Amygdala (tissue), 56 donors: ENCODE measurements around the gene RAPGEF1.
A peak's percentile ranks its signal among the peaks of the same experiment; 100 is the strongest.

ENCODE experiments used
- DNase-seq, 56 donors: peaks; one replicate each; lab custom pipeline; 2025; lab: John Stamatoyannopoulos, UW

Gene RAPGEF1

GRCh38 chr9:131579789-131580211 is 160.1 kb downstream of the RAPGEF1 start:
- peak in 28 of 56 donors; percentile 7 to 56 (median 32) for DNase-seq

GRCh38 chr9:131578731-131579504 is 161.0 kb downstream of the RAPGEF1 start:
- peak in 21 of 56 donors; percentile 8 to 60 (median 32) for DNase-seq

DNA sequence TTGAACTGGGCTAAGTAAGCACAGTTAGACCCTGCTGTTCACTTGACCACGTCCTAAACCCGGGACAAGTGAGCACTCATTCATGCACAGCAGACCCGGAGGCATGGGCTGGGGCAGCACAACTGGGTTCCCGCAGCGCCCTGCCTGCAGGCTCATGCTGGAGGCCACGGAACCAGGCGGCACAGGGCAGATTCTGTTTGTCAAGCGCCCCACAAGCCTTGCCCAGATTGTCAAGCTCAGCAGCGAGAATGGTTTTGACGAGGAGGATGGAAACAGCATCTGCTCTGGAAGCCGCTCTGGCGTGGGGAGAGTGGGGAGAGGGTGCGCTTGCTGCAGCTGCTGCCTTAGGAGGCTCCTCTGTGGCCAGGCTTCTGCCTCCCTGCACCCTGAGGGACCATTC is 161.9 kb downstream of the RAPGEF1 start:
- peak in 2 of 56 donors; percentile 7 to 11 for DNase-seq

- DNase-seq, result no peak
These were observed 162.6 kb downstream of the RAPGEF1 start for GRCh38 chr9:131577005-131578000.

GRCh38 chr9:131575946-131576853 is 163.7 kb downstream of the RAPGEF1 start:
- DNase-seq, result no peak

- DNase-seq, result no peak
These were observed 164.9 kb downstream of the RAPGEF1 start for GRCh38 chr9:131574730-131575640.

GRCh38 chr9:131567910-131568309 is 172.0 kb downstream of the RAPGEF1 start:
- DNase-seq, result no peak

DNA sequence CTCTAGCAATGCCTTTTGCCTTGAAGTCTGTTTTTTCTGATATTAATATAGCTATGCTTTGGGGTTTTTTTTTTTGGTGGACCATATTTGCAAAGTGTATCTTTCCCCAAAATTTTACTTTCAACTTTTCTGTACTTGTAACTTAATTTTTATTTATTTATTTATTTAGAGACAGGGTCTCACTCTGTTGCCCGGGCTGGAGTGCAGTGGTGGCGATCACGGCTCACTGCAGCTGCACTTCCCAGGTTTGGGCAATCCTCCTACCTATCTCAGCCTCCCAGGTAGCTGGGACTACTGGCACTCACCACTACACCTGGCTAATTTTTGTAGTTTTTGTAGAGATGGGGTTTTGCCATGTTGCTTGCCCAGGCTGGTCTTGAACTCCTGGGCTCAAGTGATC is 173.7 kb downstream of the RAPGEF1 start:
- DNase-seq, result no peak

DNA sequence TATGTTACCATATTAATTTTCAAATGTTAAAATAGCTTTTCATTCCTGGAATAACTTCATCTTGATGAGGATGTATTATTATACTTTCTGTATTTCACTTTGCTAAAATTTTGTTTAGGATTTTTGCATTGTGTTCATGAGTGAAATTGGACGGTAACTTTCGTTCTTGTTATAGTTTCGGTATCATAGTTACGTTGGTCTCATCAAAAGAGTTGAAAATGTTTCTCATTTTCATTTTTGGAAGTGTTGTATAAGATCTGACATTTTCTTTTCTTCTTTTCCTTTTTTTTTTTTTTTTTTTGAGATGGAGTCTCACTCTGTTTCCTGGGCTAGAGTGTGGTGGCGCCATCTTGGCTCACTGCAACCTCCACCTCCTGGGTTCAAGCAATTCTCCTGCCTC is 174.5 kb downstream of the RAPGEF1 start:
- no peak for DNase-seq

GRCh38 chr9:131562032-131562959 is 177.6 kb downstream of the RAPGEF1 start:
- DNase-seq, result no peak

- DNase-seq, result no peak
These were observed 180.4 kb downstream of the RAPGEF1 start for GRCh38 chr9:131559421-131560000.

DNA sequence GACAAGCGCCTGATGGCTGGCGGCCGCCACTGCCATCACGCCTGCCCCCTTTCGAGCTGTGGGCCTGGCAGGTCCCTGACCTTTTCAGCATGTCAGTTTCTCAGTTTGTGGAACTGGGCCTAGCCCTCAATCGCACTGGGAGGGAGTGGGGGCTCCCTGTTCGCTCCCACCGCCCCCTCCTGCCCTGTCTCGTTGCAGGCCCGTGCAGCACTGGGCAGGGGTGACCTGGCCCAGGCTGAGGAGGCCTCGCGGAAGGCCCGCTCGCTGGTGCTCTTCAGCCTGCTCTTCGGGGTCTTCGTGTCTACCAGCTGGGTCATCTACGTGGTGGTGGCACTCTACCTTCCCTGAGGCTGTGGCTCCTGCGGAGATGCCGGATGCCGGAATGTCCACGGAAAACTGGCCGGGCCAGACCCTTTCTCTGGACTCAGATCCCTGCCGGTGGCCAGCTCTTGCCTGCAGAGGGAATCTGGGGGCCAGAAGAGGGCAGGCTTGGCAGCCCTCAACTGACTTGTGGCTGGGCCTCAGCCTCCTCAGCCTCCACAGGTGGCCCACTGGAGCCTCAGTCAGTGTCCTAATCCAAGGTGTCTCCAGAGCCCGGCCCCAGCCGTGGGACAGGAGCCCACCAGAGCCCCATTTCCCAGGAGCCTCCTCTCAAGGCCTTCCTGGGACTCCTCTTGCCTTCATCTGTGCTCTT is 181.9 kb downstream of the RAPGEF1 start:
- DNase-seq, result no peak

GRCh38 chr9:131555841-131556673 is 183.8 kb downstream of the RAPGEF1 start:
- DNase-seq, result no peak

DNA sequence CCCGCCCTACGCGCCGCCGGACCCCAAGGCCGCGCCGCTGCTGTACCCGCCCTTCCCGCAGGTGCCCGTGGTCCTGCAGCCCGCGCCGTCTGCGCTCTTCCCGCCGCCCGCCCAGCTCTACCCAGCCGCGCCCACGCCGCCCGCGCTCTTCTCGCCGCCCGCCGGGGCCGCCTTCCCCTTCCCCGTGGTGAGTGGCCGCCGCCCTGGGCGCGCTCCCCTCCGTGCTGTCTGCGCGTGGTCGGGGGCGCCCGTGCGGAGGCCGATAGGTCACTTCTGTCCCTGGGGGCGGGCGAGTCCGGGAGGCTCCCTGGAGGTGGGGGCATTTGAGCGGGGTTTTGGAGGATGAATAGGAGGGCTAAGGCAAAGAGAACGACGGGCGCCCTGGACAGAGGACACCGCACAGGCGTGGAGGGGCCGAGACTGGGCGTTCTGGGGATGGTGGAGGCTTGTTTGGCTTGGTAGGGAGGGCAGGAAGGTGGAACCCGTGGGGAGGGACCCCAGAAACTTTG is 185.0 kb downstream of the RAPGEF1 start:
- no peak for DNase-seq

- no peak for DNase-seq
These were observed 185.6 kb downstream of the RAPGEF1 start for GRCh38 chr9:131554087-131554842.
